NCI-H2107 (cell line): ENCODE results near the gene CSH2.
"Not testable (repeated sequence)": the region's sequence is repeated elsewhere in the genome, so short reads cannot be mapped to it uniquely, and the experiment has no call there.

Experiments used
- DNase-seq: peaks from one replicate; lab custom pipeline; 2025; lab: John Stamatoyannopoulos, UW

The CSH2 gene

GRCh38 chr17:63873577-63873976, at the start of gene CSH2:
Gene CSH2, minus strand, starts transcription at chr17:63873677. Its CDS starts 63 bp downstream, at chr17:63873614.
- not testable (repeated sequence) for DNase-seq

- not testable (repeated sequence) for DNase-seq
These were observed 48.9 kb upstream of the CSH2 start for GRCh38 chr17:63922402-63922801.

GRCh38 chr17:63920779-63921178, 47.3 kb upstream of the CSH2 start:
- not testable (repeated sequence) for DNase-seq

GRCh38 chr17:63920050-63920449, 46.6 kb upstream of the CSH2 start:
- DNase-seq, result not testable (repeated sequence)

GRCh38 chr17:63919311-63919723, 45.8 kb upstream of the CSH2 start:
- DNase-seq, result no peak

- not testable (repeated sequence) for DNase-seq
These were observed 45.4 kb upstream of the CSH2 start, which contains the start of gene GH1 for GRCh38 chr17:63918789-63919305. Gene GH1, minus strand, starts transcription at chr17:63918839. Its CDS starts 63 bp downstream, at chr17:63918776.

GRCh38 chr17:63918305-63918704, 44.8 kb upstream of the CSH2 start:
- no peak for DNase-seq

GRCh38 chr17:63917646-63918045, 44.2 kb upstream of the CSH2 start:
- DNase-seq, result no peak

GRCh38 chr17:63917206-63917605, 43.7 kb upstream of the CSH2 start:
- not testable (repeated sequence) for DNase-seq

GRCh38 chr17:63916566-63917185, 43.2 kb upstream of the CSH2 start:
- no peak for DNase-seq

- not testable (repeated sequence) for DNase-seq
These were observed 42.3 kb upstream of the CSH2 start for GRCh38 chr17:63915753-63916152.

- no peak for DNase-seq
These were observed 41.0 kb upstream of the CSH2 start for GRCh38 chr17:63914471-63914870.

GRCh38 chr17:63911657-63912100, 38.2 kb upstream of the CSH2 start:
- no peak for DNase-seq

GRCh38 chr17:63911041-63911635, 37.7 kb upstream of the CSH2 start, which contains the start of gene CSHL1:
Gene CSHL1, minus strand, starts transcription at chr17:63911258. Its CDS starts 62 bp downstream, at chr17:63911196.
- no peak for DNase-seq

- no peak for DNase-seq
These were observed 36.6 kb upstream of the CSH2 start for GRCh38 chr17:63910096-63910495.

- DNase-seq, result not testable (repeated sequence)
These were observed 36.1 kb upstream of the CSH2 start for GRCh38 chr17:63909586-63909985.

- peak; percentile 21 for DNase-seq
These were observed 33.8 kb upstream of the CSH2 start for GRCh38 chr17:63907161-63907778.

GRCh38 chr17:63904796-63905195, 31.3 kb upstream of the CSH2 start:
- DNase-seq, result not testable (repeated sequence)

- not testable (repeated sequence) for DNase-seq
These were observed 30.3 kb upstream of the CSH2 start for GRCh38 chr17:63903787-63904201.

- DNase-seq, result not testable (repeated sequence)
These were observed 28.5 kb upstream of the CSH2 start for GRCh38 chr17:63901971-63902370.

GRCh38 chr17:63898899-63899798, 25.7 kb upstream of the CSH2 start:
- not testable (repeated sequence) for DNase-seq
